VCaP (cell line): ENCODE results near the gene ISL2.

Experiments
- H3K27ac ChIP-seq: fragments of 450-650 bp; 2 replicates; pipeline ENCODE4 v1.5.1; 2017
- CTCF ChIP-seq: fragments of 450-650 bp; conservative IDR thresholded peaks from 2 replicates; pipeline ENCODE4 v1.5.1; 2017; ENCODE audit warnings: mild to moderate bottlenecking, moderate library complexity

The ISL2 gene

GRCh38 chr15:76335307-76336253 is 993 bp upstream of the ISL2 start:
- H3K27ac ChIP-seq = peak overlapping the region; percentile 79
- no peak for TF ChIP-seq CTCF

- no peak for TF ChIP-seq CTCF
- H3K27ac ChIP-seq = peak overlapping the region; percentile 79
These were observed 604 bp downstream of the ISL2 start for GRCh38 chr15:76337059-76337695.

GRCh38 chr15:76337696-76338485 is 1.3 kb downstream of the ISL2 start:
- H3K27ac ChIP-seq = no peak overlapping the region
- no peak for TF ChIP-seq CTCF

GRCh38 chr15:76338486-76339304 is 2.1 kb downstream of the ISL2 start:
- TF ChIP-seq CTCF = no peak
- H3K27ac ChIP-seq = no peak overlapping the region

- TF ChIP-seq CTCF = no peak
- peak overlapping the region; percentile 63; the same call in 1 of the 2 replicates for H3K27ac ChIP-seq
These were observed 3.0 kb downstream of the ISL2 start for GRCh38 chr15:76339305-76340197.

GRCh38 chr15:76340198-76340802 is 3.7 kb downstream of the ISL2 start:
- no peak for TF ChIP-seq CTCF
- peak overlapping the region; percentile 63; the same call in 1 of the 2 replicates for H3K27ac ChIP-seq
